GM13977 (cell line): ENCODE measurements around the gene GATAD2A.
A peak's percentile ranks its signal among the peaks of the same experiment; 100 is the strongest.
"Not testable (repeated sequence)": the region's sequence is repeated elsewhere in the genome, so short reads cannot be mapped to it uniquely, and the experiment has no call there.

ENCODE experiments used
- DNase-seq: peaks from one replicate; pipeline ENCODE4 v3.0.0; 2012; ENCODE audit warnings: low spot score
- CTCF ChIP-seq: IDR thresholded peaks from 2 replicates; pipeline ENCODE4 v1.5.1; 2012; ENCODE audit warnings: mild to moderate bottlenecking, control low read depth; ENCODE audit not compliant: insufficient read depth; ENCODE audit errors: extremely low read depth, missing control alignments
- in situ Hi-C: fragments of 300-500 bp; cut with MboI; formaldehyde crosslinking; loops from one replicate; pipeline ENCODE4 v1.12.0; 2022; ENCODE audit warnings: low sequenced_read_pairs, low pct_unique_long_range_greater_than_20kb, mixed read lengths, inconsistent platforms; ENCODE audit not compliant: unreplicated experiment

The GATAD2A gene

GRCh38 chr19:19388568-19389555, 16.6 kb upstream of the GATAD2A start:
- DNase-seq = no peak
- in situ Hi-C loops = no loop called here
- no peak for TF ChIP-seq CTCF

- DNase-seq, in situ Hi-C loops: not testable (repeated sequence)
Observed at GRCh38 chr19:19389683-19390082, 15.8 kb upstream of the GATAD2A start.

DNA sequence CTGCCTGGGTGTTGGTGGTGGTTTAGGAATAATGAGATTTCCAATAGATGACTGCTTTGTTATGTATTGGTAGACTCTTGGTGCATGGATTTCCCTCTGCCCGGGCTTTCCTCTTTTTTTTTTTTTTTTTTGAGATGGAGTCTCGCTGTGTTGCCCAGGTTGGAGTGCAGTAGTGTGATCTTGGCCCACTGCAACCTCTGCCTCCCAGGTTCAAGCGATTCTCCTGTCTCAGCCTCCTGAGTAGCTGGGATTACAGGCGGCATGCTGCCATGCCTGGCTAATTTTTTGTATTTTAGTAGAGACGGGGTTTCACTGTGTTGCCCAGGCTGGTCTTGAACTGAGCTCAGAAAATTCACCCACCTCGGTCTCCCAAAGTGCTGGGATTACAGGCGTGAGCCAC, 11.1 kb upstream of the GATAD2A start:
- in situ Hi-C loops, DNase-seq: not testable (repeated sequence)

DNA sequence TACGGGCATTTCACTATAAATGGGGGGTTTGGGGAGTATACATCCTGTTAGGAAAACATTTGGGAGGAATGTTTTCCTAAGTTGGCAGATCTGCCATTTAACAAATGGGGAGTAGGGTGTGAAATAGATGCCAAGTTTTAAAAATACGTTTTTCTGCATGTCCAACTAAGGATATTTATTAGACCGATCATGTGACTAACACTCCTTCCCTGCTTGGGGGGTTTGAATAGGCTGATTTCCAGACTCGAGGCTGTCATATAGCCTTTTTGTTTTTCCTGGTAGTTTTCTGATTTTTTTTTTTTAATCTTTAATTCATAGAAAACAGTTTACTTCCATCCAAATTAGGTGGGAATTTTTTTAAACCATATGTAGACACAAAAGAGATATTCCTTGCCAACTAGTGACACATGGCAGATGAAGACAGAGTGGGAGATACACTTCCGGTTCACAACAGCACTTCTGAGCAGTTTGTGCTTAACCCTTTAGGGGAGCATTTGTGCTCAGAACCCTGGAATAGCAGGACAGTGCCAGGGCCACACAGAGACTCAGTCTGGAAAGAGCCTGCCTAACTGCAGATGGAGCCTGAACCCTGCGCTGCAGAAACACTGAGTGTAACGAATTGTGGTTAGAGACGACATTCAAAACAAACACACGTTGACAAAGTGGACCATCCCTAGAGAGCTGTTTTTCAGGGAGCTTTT, 5.6 kb upstream of the GATAD2A start:
- in situ Hi-C loops = no loop called here
- no peak for DNase-seq
- no peak for TF ChIP-seq CTCF

- TF ChIP-seq CTCF = no peak
- no peak for DNase-seq
- in situ Hi-C loops = no loop called here
Observed at GRCh38 chr19:19402656-19403372, 2.7 kb upstream of the GATAD2A start.

DNA sequence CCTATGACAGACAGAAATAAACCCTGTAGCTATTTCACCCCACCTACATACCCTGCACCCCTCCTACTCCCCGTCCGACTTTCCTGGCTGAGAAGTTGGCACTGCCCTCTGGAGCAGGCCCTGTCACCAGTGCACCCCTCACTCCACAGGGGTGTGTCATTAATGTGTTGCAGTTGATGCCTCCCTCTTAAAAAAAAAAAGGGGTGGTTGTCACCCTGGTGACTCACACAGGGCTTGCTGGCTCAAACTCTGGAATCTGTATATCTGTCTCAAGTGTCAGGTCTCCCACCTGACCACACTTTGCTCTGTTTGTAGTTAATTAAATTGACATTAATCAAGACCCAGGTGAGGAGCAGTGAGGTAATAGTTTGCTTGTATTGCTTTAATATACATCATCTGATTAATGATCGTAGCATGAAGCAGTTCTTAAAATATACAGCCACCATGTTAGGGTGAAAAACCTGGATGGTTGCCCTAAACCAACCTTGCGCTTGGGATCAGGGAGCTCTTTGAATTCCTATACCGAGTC, 2.0 kb upstream of the GATAD2A start:
- in situ Hi-C loops = no loop called here
- no peak for TF ChIP-seq CTCF
- DNase-seq = no peak

- DNase-seq = peak; percentile 45
- no peak for TF ChIP-seq CTCF
- in situ Hi-C loops = no loop called here
Observed at GRCh38 chr19:19405971-19406877, 749 bp downstream of the GATAD2A start.
